Stimulated activated CD4-positive, alpha-beta T cell treated with anti-CD3 and anti-CD28 coated beads, Interleukin-15, amount 100 ng/mL, for 1 hour (primary cell): ENCODE results near the gene PARP1.

Experiments
- DNase-seq, 2 donors: peaks; one replicate each; pipeline ENCODE4 v3.0.0-alpha.2; 2020; ENCODE audit warnings: low read depth in 1 of 2, low spot score in 1 of 2

Gene PARP1

DNA sequence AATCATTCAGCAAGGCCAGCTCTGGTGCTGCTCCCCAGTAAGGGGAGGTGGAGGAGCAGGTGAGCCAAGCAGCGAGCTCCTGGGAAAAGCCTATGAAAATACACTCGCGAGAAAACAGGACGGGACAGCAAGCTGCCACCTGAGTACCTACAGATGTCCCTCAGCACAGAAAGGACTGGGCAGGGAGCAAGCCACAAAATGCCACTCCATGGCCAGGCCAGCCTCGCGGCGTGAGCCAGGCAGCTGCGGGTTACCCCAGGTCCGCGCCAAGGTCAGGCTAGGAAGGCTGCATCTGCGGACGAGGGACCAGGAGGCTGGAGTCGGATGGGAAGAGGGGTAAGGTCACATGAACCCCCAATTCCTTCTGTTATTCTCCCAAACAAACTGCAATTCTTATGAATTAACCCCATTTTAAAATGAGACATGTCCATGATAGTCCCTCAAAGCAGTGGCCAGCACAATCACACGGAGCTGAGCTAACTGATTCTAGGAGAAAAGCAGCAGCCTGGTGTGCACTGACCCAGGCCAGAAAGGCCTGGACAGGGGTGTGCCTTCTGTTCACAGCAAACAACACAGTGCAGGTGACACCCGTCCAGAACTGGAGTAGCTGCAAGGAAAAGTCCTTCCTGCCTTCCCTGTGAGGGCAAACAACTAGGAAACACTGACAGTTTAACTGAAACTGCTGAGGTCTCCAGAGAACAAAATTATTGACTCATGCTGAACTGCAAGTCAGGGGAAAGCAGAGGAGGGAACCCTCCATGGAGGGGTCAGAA lies 26.5 kb downstream of the PARP1 start:
- DNase-seq = no peak

DNA sequence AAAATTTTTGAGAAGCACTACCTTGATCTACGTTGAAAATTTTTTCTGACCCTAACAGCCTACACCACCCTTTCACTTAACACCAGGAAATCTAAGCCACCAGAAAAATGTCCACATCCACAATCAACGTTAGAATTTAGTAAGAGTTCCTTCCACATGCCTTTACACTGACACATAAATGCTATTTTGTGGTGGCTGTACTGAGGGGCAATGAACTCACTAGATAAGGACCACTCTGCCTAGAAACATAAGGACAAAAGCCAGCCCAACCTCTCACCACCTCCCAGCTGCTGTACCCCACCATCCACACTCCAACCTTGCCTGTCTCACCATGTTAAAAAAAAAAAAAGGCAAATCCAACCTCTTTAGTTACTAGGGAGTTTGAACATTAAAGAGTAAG lies 29.8 kb downstream of the PARP1 start:
- no peak for DNase-seq

DNA sequence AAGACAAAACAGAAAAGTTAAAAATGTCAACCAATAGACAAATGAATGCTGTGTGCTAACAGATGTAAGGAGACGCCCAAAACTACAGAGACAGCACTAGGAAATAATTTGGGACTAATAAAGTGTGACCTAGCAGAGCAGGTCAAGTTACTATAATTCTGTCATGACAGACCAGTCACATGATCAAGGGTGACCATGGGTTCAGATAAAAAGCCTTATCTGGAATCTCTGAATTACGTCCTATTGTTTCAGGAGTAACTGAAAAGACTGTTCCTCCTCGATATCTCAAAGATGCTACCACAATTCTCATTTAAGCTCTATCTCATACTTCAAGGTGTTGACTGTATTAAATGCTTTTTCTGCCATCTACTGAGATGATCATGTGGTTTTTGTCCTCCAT lies 31.6 kb downstream of the PARP1 start:
- DNase-seq = no peak

DNA sequence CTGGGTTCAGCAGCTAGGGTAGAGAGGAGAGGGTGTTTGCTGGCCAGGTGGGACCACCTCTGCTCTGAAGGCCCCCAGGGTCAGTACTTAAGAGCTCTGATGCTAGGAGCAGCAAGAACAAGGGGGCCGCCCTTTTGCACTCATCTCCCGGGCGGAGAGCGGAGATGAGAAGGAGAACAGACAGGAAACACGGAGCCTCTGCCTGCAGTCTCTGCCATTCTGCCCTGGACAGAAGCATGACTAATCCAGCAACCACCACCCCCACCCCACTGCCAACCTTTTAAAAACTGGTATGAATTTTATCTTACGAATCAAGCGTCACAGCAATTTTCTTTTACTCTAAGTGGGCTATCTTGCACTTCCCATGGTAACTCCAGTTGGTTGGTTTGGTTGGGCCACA lies 34.5 kb downstream of the PARP1 start:
- DNase-seq = no peak

DNA sequence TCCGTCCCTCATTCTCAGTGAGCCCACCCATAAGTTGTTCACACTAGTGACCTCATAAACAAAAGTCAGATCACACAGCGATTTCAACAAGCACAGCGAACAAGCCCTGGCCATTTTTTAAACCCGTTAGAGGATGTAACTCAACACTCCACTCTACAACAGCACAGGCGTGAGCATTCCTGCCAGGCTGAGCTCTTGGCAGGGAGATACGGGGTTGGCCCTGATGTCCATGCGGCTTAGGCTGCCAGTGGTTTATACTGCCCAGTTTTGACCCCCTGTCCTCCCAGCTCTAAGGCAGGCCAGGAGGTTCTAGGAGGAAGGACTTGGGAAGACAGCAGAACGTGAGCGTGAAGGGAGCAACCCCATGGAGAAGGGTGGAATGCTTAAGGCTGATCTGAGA lies 35.0 kb downstream of the PARP1 start:
- DNase-seq = no peak

DNA sequence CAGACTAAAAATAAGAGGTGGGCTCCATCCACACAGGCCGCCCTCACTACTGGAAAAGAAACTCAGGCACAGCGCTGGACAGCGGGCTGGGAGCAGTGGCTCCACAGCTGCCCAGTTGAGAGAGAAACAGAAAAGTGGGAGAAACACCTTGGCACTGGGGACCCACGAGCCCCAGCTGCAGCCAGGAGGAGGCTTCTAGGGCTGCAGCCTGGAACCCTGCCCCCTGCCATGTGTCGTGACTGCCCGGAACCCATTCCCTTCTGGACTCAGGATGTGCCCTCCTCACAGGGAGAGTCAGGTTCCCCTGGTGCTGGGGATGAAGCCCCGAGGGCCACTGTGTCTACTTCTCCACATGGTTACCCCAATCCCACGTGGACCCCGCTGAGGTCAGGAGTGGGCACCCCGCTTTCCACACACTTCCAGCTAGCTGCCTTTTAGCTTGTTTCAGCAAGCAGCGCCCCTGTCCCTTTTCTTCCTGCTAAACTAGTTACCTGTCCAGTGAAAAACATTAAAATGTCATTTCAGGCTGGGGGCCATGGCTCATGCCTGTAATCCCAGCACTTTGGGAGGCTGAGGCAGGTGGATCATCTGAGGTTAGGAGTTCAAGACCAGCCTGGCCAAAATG lies 35.9 kb downstream of the PARP1 start:
- DNase-seq = no peak

DNA sequence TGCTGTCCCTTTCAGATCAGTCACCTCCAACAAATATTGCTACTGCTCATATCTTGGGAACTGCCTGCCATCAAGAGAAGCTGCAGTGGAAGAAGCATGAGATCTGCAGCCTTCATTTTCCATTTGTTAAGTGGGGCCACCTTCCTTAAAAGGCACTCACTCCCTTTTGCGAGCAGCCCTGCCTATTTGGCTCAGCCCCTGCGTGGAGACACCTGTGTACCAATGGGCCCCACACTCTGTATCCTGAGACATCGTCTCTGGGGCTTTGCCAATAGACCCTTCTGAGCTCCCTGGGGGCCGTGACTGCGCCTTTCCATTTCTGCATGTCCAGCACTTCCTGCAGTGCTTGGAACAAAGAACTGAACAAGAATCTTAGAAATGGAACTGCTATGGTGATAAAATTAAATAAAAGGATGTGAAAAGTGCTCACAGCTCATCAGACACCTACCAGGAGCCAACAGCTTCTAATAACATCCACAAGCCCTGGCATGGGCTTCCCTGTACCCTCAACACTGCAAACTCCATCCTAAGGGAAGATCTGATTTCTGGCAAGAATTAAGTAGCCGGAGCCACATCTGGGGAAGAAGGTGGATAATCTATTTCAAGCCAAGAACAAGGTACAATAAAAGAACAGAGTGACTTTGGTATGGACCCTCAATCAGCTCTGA lies 36.7 kb downstream of the PARP1 start:
- no peak for DNase-seq

DNA sequence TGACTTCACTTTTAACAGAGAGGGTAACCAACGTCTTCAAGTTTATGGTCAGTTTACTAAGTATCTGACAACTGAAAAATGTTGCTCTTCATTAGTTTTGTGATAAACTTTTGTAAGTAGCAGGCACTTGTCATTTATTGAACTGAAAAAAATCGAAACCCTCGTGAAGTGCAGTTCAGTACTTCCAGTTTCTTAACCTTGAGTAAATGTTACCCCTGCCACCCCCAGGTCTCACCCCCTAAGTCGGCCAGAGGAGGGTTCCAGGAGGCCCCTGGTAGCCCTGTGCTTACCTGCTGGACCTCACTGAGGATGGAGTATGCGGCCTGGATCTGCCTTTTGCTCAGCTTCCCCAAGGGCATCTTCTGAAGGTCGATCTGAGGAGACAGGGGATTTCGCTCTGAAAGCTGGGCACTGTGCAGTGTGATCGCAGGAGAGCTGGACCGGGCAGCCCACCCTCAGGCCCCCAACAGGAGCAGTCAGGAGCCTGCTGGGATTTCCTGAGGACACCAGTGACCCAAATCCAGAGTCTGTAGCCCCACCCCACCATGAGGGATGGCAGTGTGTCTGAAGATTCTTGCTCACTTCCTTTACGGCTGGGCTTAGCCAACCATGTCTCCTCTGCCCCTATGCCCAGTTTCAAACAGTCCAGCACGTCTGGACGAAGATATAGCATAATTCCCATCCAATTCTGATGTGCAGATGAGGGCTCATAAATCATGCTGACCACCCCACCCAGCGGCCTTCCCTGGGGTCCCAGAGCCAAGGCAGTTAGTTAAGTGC lies 37.6 kb downstream of the PARP1 start:
- no peak for DNase-seq

DNA sequence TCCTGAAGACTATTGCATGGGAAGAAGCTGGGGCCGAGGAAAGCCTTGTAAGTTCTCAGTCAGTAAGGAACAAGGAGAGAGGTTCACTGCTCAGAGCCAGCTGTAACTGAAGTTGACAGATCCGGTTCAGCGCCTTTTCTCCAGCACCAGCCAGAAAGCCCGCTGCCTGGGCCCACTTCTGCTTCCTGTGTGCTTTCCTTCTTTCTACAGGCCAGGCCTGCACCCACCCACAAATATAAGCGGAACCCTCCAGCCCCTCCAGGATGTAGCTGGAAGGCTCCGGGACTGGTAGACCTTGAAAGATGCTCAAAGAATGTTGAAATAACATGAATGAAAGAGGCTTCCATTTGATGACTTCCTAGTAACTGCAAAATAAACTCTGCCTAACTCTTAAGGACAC lies 38.8 kb downstream of the PARP1 start:
- no peak for DNase-seq

DNA sequence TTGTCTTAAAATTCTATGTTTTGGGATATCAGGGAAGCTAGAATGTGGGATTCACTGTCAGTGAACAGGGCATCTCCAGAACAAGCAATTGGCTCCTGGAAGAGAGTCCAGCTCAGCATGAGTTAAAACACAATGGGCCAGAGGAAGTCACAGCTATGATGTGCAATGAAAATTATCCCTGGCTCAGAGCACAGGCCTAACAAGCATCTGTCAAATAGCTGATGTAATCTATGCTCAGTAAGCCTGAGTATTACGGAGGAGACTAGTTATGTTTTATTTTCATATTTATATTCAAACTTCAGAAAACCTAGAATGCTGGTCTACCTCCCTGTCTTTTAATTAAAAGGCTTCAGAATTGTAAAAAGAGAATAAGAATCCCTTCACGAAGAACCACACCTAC lies 41.6 kb downstream of the PARP1 start:
- DNase-seq = no peak

DNA sequence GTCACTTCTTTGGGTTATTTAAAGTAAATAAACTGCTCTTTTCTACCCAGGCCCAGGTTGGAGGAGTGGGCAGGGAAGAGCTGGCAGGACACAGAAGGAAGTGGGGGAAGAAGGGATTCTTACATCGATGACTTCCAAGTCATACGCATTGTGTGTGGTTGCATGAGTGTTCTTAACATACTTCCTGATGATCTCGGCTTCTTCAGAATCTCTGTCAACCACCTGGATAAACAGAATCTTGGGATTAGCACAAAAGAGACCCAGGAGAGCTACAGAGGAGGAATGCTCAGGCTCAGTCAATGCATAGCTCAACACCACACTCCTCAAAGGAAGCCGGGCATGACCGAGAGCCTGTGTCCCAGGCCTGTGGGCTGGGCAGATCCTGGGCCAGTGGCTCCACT lies 42.1 kb downstream of the PARP1 start:
- DNase-seq = no peak

DNA sequence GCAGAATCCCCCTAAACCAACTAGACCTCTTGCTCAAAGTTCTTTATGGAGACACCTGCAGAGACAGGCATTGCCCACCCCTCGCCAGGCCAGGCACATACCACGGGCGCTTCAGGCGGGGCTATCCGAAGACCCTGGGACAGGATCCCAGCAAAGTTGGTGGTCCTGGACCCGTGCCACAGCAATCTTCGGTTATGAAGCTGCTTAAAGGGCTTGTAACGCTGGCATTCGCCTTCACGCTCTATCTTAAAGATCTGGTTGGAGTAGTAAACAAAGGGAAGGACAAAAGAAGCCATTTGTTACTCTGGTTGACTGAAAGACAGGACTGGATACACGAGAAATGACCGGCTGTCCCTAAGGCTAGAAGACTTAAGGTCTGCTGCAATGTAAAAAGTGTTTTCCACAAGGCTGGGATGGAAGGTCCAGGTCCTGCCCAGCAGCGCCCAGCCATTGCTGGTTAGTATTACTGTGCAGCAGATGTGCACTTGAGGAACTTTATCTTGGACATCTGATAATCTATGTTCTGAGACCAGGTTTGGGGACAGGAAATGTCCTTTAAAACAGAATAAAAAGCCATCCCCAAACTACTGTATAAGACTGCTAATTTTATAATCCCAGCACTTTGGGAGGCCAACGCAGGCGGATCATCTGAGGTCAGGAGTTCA lies 42.9 kb downstream of the PARP1 start:
- DNase-seq = no peak

DNA sequence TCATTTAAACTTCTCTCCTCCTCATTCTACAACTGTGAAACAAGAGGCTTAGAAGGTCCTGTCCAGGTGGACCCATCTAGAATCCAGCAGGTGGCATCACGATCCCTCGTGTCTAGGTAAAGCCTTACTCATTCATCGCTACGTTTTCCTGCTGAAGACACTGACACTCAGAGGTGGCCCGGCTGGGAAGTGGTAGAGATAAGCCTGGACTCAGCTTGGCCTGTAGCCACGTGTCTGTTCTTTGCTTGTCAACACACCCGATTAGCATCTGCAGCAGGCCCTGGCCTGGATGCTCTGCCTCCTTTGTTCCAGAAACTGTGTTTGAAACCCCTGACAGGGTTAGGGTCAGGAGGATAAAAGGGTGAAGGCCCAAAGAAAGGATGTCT lies 43.4 kb downstream of the PARP1 start:
- no peak for DNase-seq

DNA sequence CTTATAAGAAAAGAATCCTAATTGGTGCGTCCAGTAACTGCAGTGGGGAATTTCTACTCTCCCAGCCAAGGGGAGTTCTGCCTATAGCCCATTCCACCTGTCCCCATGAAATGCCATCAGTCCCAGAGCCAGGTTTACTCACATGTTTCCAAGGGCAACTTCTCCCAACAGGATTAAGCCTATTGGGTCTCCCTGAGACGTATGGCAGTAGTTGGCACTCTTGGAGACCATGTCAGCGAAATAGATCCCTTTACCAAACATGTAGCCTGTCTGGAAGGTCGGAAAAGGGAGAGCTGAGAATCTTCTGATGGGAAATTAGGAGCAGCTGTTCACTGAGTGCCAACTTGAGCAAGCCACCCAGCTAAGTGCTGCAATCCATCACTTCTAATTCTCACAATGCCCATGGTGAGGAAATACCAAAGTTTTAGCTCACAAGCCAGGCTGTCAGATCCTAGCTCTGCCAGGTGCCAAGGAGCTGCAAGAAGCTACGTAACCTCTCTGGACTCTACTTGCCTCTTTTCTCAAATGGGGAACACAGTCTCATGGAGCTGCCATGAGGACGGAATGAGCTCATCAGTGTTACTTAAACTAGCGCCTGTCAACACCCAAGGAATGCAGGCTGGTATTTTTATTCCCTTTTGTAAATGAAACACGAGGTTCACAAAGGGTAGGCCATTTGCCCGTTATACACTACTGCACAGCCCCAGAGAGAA lies 43.9 kb downstream of the PARP1 start:
- no peak for DNase-seq

DNA sequence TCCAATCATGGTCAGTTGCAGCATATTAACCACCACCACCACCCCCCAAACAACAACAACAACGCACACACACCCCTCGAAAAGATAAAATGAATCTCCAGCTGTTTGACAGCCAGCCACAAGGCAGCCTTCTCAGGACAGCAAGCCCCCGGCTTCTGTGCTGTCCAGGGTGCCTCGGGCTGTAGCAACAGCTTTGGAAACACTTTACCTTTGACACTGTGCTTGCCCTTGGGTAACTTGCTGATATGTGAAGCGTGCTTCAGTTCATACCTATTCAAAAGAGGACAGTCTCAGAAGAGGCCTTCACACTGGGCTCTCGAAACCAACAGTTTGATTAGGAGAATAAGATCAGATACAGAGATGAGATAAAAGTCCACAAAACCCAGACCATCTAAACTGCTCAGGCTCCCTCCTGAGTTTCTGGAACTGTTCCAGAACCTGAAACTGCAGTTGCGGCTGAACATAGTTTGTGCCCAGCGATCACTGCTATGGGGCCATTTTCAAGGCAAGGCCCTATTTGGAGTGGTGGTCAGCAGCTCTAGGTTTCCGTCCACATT lies 44.9 kb downstream of the PARP1 start:
- DNase-seq = no peak

DNA sequence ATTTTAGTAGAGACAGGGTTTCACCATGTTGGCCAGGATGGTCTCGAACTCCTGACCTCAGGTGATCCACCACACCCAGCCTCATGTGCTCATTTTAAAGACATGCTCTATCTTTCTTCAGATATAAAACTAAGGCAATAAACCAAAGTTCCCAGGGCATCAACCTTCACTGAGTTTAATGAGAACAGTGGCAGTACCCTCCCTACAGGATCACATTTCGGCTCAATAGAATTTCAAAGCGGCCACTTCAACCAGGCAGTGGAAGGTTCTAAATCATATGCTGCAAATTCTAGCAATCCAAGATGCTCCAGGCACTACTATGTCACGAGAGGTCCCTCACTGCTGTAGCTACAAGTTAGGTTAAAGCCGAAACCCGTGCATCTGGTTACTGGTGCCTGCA lies 45.5 kb downstream of the PARP1 start:
- no peak for DNase-seq

DNA sequence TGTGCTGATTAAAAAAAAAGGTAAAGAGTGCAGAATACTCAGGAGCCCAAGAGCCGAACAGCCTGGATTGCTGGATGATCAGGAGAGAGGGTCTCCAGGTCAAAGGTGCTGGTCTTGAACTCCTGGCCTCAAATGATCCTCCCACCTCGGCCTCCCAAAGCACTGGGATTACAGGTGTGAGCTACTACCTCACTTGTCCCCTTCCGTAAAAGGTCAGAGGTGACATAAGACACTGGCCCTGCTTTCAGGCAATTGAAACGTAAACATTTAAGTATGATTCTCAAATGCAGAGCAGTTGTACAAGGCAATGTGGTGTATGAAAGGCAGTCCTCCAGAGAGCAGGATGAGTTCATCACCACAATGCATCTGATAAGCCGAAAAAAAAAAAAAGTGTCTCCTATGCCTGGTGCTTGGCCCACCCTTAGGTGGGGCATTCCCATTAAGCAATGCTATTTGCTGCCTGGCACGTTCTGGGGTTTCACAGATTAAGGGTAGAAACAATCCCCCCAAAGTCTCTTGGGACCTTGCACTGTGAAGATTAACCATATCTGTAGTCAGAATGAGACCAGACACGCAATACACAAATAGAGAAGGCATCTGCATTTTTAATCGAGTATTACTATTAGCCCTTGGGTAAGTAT lies 47.7 kb downstream of the PARP1 start:
- no peak for DNase-seq

DNA sequence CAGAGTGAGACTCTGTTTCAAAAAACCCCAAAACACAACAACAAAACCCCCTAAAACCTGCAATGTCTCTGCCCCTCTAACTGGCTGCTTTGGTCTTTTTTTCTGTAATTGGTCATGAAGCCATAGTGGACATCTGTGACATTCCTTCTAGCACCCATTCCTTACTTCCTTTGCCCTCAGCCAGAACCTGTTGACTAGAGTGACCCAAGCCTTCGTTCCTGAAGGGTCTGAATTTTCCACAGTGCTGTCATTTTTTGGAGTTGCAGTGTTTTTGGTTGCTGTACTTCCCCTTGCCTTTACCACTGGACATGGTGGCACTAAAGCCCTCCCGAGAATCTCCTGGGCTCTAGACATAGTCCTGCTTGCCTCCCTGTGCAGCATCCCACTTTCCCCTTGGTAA lies 50.5 kb downstream of the PARP1 start:
- no peak for DNase-seq

DNA sequence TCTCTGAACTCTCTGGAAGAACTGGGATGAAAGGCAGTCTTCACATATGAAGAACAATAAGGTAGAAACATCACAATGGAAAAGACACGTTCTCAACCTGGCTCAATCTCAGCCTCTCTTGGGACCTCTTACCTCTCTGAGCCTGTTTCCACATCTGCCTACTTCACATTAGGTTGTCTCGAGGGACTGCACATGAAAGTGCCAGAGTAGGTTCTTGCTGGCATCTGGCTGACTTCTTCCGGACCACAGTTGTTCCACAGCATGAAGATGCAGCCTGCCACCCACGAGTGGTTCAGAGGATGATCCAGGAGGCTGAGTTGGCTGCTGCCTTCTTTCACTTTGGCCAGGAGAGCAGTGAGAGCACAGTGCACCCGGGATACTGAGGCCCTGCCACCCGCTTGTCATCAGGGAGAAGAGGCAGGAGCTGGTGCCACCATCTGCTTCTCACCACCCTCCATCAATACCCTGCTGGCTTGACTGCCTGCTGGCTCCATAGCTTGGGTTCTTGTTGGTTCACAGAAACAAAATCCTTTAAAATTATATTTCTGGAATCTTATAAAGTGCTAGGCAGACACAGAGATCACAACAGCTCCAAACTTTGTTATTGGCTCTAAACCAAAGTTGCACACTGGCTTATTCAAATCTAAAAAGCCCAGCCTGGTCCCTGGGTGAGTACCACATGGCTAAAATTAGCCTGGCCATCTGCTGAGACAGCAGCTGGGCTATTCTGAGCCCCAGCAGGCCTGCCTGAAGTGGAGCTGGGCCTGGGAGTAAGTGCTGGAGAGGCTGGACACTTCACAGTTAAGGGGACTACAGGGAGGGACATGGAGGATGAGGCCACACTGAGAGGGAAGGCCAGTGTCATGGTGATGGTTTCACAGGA lies 52.0 kb downstream of the PARP1 start:
- DNase-seq = no peak
